DMS53 treated with DMSO at 0.1 percent for 48 hours (cell line): ENCODE measurements around the gene HLTF.
"Not testable (repeated sequence)": the region's sequence is repeated elsewhere in the genome, so short reads cannot be mapped to it uniquely, and the experiment has no call there.

Experiments
- DNase-seq: peaks from one replicate; lab custom pipeline; 2025; ENCODE audit not compliant: unreplicated experiment; lab: John Stamatoyannopoulos, UW

Gene HLTF

DNA sequence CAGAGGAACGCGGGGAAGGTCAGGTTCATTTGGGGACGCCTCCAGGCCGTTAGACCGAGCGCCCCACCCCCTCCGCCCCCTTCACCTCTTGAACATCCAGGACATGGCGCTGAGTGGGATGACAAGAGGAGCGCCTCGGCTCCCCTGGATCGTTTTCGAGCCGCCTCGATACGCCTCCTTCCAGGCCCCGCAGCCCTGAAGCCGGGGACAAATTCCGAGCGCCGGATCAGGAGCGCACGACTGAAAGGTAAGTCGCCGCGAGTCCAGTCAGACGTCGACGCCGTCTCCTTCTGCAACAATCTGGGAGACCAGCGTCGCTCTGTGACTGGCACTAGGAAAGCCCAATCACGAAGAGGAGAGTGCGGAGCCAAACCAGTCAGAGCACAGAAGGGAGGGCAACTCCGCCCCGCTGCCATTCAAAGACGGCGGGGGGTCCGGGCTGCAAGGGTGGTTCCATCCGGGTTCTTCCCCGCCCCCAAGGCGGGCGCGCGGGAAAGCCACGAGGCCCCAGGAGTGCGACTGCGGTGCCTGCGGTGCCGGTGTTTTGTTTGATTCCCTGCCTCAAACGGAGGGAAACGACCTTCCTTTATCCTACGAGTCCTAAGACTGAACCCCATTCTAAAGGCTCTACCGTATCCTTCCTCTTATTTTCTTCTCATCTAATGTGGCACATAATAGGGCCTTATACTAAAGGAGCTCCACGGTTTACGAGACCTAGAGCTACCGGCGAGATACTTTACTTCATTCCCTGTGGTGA, at the start of gene HLTF:
TSS of gene HLTF (minus strand) at position 302 of the 757 bp plus-strand sequence. CDS start at position 105, 197 bp downstream.
- peak; percentile 87 for DNase-seq

DNA sequence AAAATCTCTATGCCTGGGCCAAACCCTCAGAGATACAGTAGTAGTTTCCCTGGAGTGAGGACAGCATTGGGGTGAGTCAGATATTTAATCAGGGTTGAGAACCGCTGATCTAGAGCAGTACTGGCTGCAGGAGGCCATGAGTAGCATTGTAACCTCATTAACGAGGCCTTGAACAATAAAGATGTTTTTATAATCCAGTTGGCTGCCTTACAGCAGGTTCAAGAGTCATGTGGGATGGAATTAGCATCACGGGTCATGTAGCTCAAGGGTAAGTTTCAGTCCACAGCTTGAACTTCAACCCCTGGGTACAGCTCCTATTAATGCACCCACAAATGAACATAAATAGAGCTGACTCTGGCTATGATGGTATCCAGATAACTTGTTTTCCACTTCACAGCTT, 48.2 kb upstream of the HLTF start:
- DNase-seq = no peak

- no peak for DNase-seq
These were observed 45.3 kb upstream of the HLTF start for GRCh38 chr3:149131589-149131988.

GRCh38 chr3:149129326-149130205, 43.2 kb upstream of the HLTF start, which contains the start of gene HPS3:
Gene HPS3 (plus strand): TSS chr3:149129638. CDS start chr3:149129724, 86 bp downstream.
- DNase-seq = peak; percentile 81

- DNase-seq = no peak
These were observed 42.5 kb upstream of the HLTF start for GRCh38 chr3:149128821-149129220.

DNA sequence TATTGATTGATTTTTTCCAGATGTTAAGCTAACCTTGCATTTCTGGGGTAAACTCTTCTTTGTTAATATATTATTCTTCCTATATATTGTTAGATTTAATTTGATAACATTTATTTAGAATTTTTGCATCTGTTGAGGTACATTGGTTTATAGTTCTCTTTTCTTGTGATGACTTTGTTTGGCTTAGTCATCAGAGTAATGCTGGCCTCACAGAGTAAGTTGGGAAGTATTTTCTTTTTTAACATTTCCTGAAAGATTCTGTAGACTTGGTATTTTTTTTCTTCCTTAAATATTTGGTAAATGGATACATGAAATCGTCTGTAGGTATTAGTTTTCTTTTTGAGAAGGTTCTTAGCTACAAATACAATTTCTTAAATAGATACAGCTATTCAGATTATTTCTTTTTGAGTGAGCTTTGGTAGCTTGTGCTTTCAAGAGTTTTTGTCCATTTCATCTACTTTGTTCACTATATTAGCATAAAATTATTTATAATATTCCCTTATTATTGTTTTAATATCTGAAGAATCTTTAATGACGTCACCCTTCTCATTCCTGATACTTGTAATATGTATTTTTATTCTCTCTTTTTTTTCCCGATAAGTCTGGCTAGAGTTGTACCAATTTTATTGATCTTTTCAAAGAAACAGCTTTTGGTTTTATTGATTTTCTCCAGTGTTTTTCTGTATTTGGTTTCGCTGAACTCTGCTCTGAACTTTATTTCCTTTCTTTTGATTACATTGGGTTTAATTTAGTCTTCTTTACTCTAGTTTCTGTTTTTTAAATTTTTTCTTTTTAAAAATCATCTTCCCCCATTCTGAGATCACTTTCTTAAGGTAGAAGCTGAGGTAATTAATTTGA, 36.6 kb upstream of the HLTF start:
- DNase-seq = no peak

DNA sequence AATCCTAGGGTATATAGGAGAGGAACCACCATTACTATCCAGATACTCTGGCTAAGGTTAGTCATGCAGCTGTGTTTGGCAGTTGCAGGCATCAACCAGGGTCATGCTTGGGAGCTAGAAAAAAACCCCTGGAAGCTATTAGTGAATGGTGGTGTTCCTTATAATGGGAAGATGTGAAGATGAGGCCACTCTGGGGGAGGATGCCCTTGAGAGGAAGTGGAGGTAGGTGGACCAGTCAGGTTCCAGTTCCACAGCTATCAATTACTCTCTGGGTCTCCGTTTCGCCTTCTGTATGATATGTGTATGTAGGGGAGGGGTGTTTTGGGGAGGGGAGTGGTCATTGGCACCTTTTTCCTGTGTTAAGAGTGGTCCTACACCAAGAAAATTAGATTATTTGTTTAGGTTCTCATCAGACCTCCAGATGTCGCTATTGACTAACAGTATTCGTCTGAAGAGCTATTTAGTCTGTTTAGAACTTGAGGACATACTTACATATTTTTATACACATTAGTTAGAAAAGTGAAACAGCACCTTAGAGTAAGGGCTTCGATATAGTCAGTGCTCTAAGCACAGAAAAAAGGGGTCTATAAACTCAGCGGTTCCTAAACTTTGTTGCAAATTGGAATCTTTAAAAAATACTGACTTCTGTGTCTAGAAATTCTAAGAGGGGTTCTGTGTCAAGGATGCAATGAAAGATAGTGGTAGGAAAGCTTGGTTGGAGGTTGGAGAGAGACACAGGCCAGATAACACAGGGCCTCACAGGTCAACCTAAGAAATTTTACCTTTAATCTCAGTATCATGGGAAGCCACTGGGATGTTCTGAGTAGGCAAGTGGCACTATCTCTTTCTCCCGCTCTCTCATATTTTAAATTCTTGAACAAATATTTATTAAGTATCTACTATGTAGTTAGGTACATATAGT, 34.0 kb upstream of the HLTF start:
- DNase-seq = peak; percentile 58

DNA sequence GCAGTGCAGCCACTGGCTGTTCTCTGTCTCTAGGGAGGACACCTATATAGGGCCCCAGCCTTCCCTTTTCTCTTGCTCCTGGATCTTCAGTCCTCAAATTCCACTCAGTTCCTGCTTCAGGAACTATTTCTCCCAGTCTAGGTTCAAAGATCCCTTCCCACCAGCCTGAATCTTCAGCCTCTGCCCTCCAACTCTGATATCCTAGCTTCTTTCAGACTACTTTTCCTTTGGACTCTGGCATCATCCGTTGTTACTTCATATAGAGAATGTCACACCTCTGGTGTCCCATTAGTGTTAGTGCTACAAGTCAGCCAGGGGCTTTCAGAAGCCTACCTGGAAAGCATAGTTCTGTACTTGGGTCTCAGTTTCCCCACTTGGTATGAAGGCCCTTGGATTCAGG, 33.1 kb upstream of the HLTF start:
- no peak for DNase-seq

GRCh38 chr3:149118724-149119123, 32.4 kb upstream of the HLTF start:
- no peak for DNase-seq

DNA sequence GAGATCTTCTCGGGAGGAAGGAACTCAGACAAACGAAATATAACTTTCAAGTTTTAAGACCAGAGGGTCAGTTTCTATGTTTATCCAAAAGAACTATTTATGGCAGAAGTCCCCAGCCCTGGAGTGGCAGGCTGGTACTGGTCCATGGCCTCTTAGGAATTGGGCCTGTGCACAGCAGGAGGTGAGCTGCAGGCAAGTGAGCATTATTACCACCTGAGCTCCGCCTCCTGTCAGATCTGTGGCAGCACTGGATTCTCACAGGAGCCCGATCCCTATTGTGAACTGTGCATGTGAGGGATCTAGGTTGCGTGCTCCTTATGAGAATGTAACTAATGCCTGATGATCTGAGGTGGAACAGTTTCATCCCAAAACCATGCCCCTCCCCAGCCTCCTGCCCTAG, 28.8 kb upstream of the HLTF start:
- DNase-seq = no peak

DNA sequence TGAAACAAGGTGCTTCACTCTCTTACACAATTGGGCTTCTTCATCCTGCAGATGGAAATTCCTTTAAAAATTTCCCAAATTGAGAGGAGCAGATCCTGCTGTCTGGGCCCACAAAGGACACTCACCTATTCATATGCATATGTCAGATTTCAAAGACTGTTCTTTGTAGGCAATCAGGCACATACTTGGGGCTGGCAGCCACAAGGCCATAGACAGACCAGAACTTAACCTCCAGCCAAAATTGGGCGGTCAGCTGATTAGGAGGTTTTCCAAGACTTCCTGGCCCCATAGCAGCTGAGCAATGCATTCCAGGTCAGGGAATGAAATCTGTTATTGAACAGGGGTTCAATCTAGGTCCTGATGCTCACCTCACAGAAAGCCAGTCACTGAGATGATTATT, 28.1 kb upstream of the HLTF start:
- DNase-seq = no peak

GRCh38 chr3:149104484-149104883, 18.2 kb upstream of the HLTF start:
- DNase-seq = no peak

DNA sequence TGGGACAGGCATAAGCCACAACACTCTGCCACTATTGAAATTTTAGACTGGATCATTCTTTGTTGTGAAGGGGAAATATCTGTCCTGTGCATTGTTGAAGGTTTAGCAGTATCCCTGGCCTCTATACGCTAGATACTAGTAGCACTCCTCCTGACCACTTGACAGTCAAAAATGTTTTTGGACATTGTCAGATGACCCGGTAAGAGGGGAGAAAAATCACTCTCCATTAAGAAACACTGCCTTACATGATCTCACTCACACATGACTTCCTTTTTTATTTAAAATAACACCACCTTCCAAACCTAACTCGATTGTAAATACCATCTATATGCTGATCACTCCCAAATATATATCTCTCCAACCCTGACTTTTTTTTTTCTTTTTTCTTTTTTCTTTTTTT, 15.3 kb upstream of the HLTF start:
- DNase-seq = no peak

GRCh38 chr3:149101154-149101553, 14.8 kb upstream of the HLTF start:
- DNase-seq = no peak

GRCh38 chr3:149097987-149098386, 11.7 kb upstream of the HLTF start:
- DNase-seq = not testable (repeated sequence)

DNA sequence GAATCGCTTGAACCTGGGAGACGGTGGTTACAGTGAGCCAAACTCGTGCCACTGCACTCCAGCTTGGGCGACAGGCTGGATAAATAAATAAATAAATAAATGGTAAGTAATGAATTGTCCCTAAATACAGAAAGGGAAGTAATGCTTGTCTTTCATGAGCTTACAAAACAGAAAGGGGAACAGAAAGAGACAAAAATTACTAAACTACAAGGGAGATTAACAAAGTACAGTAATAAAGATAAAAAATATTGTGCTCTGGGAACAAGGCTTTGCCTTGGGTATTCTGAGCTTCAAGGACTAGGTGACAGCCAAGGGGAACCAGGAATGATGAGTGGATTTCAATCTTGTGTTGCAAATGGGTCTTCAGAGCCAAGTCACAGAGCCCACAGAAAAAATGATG, 9.2 kb upstream of the HLTF start:
- DNase-seq = no peak

GRCh38 chr3:149091983-149092382, 5.7 kb upstream of the HLTF start:
- no peak for DNase-seq

DNA sequence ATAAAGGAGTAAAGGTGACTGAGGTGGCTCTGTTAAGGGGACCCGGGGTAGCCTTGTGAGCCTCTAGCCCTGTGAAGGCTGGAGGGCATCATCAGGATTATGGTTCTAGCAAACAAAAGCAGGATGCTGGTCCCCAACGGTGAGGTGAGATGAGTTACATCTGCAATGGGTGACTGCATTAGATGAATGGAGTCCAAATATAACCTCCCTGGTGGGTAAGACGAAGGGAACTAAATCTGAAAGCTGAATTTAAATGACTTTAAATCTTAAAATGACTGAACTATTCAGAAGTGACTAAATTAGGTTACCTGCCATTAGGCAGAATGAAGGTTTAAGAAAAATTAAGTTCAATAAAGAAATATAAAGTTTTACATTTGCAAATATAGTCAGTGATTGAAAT, 4.6 kb upstream of the HLTF start:
- no peak for DNase-seq

DNA sequence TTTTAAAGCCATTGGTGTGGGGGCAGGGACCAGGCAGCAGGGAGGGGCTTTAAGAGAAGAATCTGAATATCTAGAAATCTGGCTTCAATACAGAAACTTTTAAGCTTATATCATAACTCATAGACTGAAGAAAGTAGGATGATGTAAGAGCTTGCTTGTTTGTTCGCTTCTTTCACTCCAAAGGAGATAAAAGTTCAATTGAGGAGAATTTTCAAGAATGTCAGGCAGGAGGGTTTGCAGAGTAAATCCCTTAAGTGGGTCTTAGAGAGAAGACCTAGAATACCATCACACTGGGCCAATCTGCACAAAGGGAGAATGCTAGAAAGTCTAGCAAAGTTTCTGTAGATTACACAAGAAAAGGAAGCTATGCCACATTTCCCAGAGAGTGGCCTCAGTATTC, 4.1 kb upstream of the HLTF start:
- DNase-seq = no peak

GRCh38 chr3:149089395-149089794, 3.1 kb upstream of the HLTF start:
- DNase-seq = no peak
